ENCODE measurements around the gene ZNF33A.
"Not testable (repeated sequence)": the region's sequence is repeated elsewhere in the genome, so short reads cannot be mapped to it uniquely, and the experiment has no call there.

The ZNF33A gene

DNA sequence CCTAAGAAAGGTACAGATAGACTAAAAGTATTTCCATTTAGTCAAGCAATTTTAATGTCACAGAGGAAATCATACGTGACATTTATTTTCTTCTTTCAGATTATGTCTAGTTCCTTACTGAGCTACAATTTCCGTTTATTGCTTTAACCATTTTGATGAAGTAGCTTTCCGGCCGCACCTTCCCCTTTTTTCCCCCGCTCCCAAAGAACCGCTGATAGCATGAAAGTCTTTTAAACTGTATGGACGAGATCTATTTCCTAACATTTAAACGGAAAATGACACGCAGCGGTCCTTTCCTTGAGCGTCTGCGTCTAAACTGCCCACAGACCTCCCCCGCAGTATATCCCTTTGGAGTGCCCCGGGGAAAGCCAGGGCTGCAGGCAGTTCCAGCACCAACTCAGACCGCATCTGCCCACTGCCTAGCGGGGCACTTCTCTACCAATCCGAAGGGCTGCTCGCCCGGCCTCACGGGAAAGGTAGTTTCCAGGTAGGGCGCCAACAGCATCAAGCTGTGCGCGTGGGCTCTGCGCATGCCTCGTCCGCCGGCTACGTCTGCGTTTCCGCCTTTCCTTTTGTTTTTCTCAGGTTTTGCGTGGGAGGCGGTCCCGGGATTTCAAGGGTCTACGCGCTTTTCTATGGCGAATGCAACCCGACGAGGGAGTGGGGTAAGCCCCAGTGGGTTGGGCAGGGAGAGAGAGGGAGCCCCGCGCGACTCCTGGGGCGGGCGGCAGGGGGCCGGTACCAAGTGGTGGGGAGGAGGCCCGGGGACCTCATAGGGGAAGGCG lies at the start of gene ZNF33A:
Gene ZNF33A, plus strand, starts transcription at position 557 of the 785 bp plus-strand sequence. CDS start 1,667 bp downstream, outside the sequence.
- Histone ChIP-seq H3K27ac (ENCODE audit: low read depth in 2 of 2, low read length in 2 of 2) (peak within 1 kb of the TSS; percentile 99), H3K36me3 (ENCODE audit: control insufficient read depth in 2 of 2, insufficient read depth in 2 of 2, low read length in 2 of 2) (peaks cover 4 to 10% of the 10 kb centered on the region in 2 donors), H3K27me3 (ENCODE audit: control insufficient read depth in 2 of 2, insufficient read depth in 2 of 2, low read length in 2 of 2) (no peaks in the 10 kb centered on the region), H3K4me1 (ENCODE audit: control insufficient read depth in 2 of 2, insufficient read depth in 2 of 2, low read length in 2 of 2) (peaks cover 5 to 10% of the 10 kb centered on the region in 2 donors), H3K4me3 (ENCODE audit: low read length in 2 of 2) (peak within 1 kb of the TSS; percentile 80 to 91), H3K9ac (ENCODE audit: low read depth in 1 of 2, low read length in 2 of 2) (peak within 1 kb of the TSS; percentile 38 to 86), H3K9me3 (ENCODE audit: control insufficient read depth in 2 of 2, low read length in 2 of 2) (no peaks in the 10 kb centered on the region)

DNA sequence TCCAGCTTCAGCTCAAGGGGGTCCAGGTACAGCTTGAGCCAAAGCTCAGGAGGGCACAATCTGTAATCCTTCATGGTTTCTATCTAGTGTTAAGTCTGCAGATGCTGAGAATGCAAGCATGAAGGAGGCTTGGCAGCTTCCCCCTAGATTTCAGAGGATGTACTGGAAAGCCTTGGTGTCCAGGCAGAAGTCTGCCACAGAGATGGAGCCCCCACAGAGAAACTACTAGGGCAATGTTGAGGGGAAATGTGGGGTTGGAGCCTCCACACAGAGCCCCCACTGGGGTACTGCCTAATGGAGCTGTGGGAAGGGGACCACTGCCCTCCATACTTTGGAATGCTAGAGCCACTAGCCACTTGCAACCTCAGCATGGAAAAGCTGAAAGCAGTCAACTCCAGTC lies 45.5 kb upstream of the ZNF33A start:
- no peaks in the 10 kb centered on the region for H3K4me1 ChIP-seq (ENCODE audit: control insufficient read depth in 2 of 2, insufficient read depth in 2 of 2, low read length in 2 of 2)
- H3K27ac ChIP-seq (ENCODE audit: low read depth in 2 of 2, low read length in 2 of 2): no peak overlapping the region
- peaks cover 4% of the 10 kb centered on the region in 2 donors for H3K9me3 ChIP-seq (ENCODE audit: control insufficient read depth in 2 of 2, low read length in 2 of 2)
- peaks cover 0 to 15% of the 10 kb centered on the region in 2 donors for H3K36me3 ChIP-seq (ENCODE audit: control insufficient read depth in 2 of 2, insufficient read depth in 2 of 2, low read length in 2 of 2)
- H3K27me3 ChIP-seq (ENCODE audit: control insufficient read depth in 2 of 2, insufficient read depth in 2 of 2, low read length in 2 of 2): no peaks in the 10 kb centered on the region
- H3K9ac ChIP-seq (ENCODE audit: low read depth in 1 of 2, low read length in 2 of 2): no peak overlapping the region
- H3K4me3 ChIP-seq (ENCODE audit: low read length in 2 of 2): no peak overlapping the region

DNA sequence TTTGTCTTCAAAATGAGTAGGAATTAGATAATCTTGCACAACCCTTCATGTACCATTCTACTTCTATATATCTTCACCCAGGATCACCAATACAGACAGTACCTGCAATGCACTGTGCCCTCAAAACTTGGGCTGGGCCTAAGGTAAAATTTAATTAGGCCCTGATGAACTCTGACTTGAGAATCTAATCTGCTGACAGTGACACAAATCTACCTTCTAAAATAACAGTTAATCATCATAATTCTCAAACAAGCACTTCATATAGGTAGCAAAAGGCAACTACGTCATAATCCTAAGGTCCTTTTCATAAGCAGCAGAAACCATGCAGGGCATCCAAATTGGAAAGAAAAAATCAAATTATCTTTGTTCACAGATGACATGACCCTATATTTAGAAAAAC lies 38.1 kb upstream of the ZNF33A start:
- Histone ChIP-seq H3K9me3 (ENCODE audit: control insufficient read depth in 2 of 2, low read length in 2 of 2) (no peaks in the 10 kb centered on the region), H3K9ac (ENCODE audit: low read depth in 1 of 2, low read length in 2 of 2) (no peak overlapping the region), H3K4me3 (ENCODE audit: low read length in 2 of 2) (no peak overlapping the region), H3K36me3 (ENCODE audit: control insufficient read depth in 2 of 2, insufficient read depth in 2 of 2, low read length in 2 of 2) (peaks cover 0 to 16% of the 10 kb centered on the region in 2 donors), H3K27me3 (ENCODE audit: control insufficient read depth in 2 of 2, insufficient read depth in 2 of 2, low read length in 2 of 2) (no peaks in the 10 kb centered on the region), H3K27ac (ENCODE audit: low read depth in 2 of 2, low read length in 2 of 2) (no peak overlapping the region), H3K4me1 (ENCODE audit: control insufficient read depth in 2 of 2, insufficient read depth in 2 of 2, low read length in 2 of 2) (peaks cover 5 to 7% of the 10 kb centered on the region in 2 donors)

- no peaks in the 10 kb centered on the region for H3K9me3 ChIP-seq (ENCODE audit: control insufficient read depth in 2 of 2, low read length in 2 of 2)
- no peaks in the 10 kb centered on the region for H3K27me3 ChIP-seq (ENCODE audit: control insufficient read depth in 2 of 2, insufficient read depth in 2 of 2, low read length in 2 of 2)
- H3K36me3 ChIP-seq (ENCODE audit: control insufficient read depth in 2 of 2, insufficient read depth in 2 of 2, low read length in 2 of 2): peaks cover 0 to 5% of the 10 kb centered on the region in 2 donors
- peak overlapping the region; percentile 85 to 94 for H3K4me3 ChIP-seq (ENCODE audit: low read length in 2 of 2)
- H3K9ac ChIP-seq (ENCODE audit: low read depth in 1 of 2, low read length in 2 of 2): peak overlapping the region; percentile 86 to 95
- H3K27ac ChIP-seq (ENCODE audit: low read depth in 2 of 2, low read length in 2 of 2): peak overlapping the region; percentile 95 to 97
- peaks cover 5 to 7% of the 10 kb centered on the region in 2 donors for H3K4me1 ChIP-seq (ENCODE audit: control insufficient read depth in 2 of 2, insufficient read depth in 2 of 2, low read length in 2 of 2)
Measured at GRCh38 chr10:37975401-37975991, 35.0 kb upstream of the ZNF33A start.

- Histone ChIP-seq H3K27ac (ENCODE audit: low read depth in 2 of 2, low read length in 2 of 2) (peak within 1 kb of the TSS; percentile 95 to 97), H3K4me1 (ENCODE audit: control insufficient read depth in 2 of 2, insufficient read depth in 2 of 2, low read length in 2 of 2) (peaks cover 5 to 7% of the 10 kb centered on the region in 2 donors), H3K4me3 (ENCODE audit: low read length in 2 of 2) (peak within 1 kb of the TSS; percentile 85 to 94), H3K9me3 (ENCODE audit: control insufficient read depth in 2 of 2, low read length in 2 of 2) (no peaks in the 10 kb centered on the region), H3K9ac (ENCODE audit: low read depth in 1 of 2, low read length in 2 of 2) (peak within 1 kb of the TSS; percentile 87 to 95), H3K27me3 (ENCODE audit: control insufficient read depth in 2 of 2, insufficient read depth in 2 of 2, low read length in 2 of 2) (no peaks in the 10 kb centered on the region), H3K36me3 (ENCODE audit: control insufficient read depth in 2 of 2, insufficient read depth in 2 of 2, low read length in 2 of 2) (peaks cover 0 to under 1% of the 10 kb centered on the region in 2 donors)
Measured at GRCh38 chr10:37976091-37976879, 34.2 kb upstream of the ZNF33A start, which contains the start of gene ZNF25. TSS of gene ZNF25 (minus strand) at chr10:37976647. CDS start at chr10:37971722, 4,925 bp downstream.

- peaks cover 5 to 7% of the 10 kb centered on the region in 2 donors for H3K4me1 ChIP-seq (ENCODE audit: control insufficient read depth in 2 of 2, insufficient read depth in 2 of 2, low read length in 2 of 2)
- no peaks in the 10 kb centered on the region for H3K27me3 ChIP-seq (ENCODE audit: control insufficient read depth in 2 of 2, insufficient read depth in 2 of 2, low read length in 2 of 2)
- no peaks in the 10 kb centered on the region for H3K36me3 ChIP-seq (ENCODE audit: control insufficient read depth in 2 of 2, insufficient read depth in 2 of 2, low read length in 2 of 2)
- peak overlapping the region; percentile 48 to 64 for H3K27ac ChIP-seq (ENCODE audit: low read depth in 2 of 2, low read length in 2 of 2)
- H3K9me3 ChIP-seq (ENCODE audit: control insufficient read depth in 2 of 2, low read length in 2 of 2): no peaks in the 10 kb centered on the region
- peak overlapping the region; percentile 87 to 95 for H3K9ac ChIP-seq (ENCODE audit: low read depth in 1 of 2, low read length in 2 of 2)
- peak overlapping the region; percentile 85 to 94 for H3K4me3 ChIP-seq (ENCODE audit: low read length in 2 of 2)
Measured at GRCh38 chr10:37976880-37977203, 33.6 kb upstream of the ZNF33A start.

- Histone ChIP-seq H3K27ac (ENCODE audit: low read depth in 2 of 2, low read length in 2 of 2) (no peak overlapping the region), H3K27me3 (ENCODE audit: control insufficient read depth in 2 of 2, insufficient read depth in 2 of 2, low read length in 2 of 2) (no peaks in the 10 kb centered on the region), H3K36me3 (ENCODE audit: control insufficient read depth in 2 of 2, insufficient read depth in 2 of 2, low read length in 2 of 2) (no peaks in the 10 kb centered on the region), H3K9me3 (ENCODE audit: control insufficient read depth in 2 of 2, low read length in 2 of 2) (no peaks in the 10 kb centered on the region), H3K4me1 (ENCODE audit: control insufficient read depth in 2 of 2, insufficient read depth in 2 of 2, low read length in 2 of 2) (no peaks in the 10 kb centered on the region), H3K9ac (ENCODE audit: low read depth in 1 of 2, low read length in 2 of 2) (no peak overlapping the region), H3K4me3 (ENCODE audit: low read length in 2 of 2) (no peak overlapping the region)
Measured at GRCh38 chr10:37991655-37992054, 18.8 kb upstream of the ZNF33A start.

- Histone ChIP-seq H3K9ac (ENCODE audit: low read depth in 1 of 2, low read length in 2 of 2) (no peak overlapping the region), H3K36me3 (ENCODE audit: control insufficient read depth in 2 of 2, insufficient read depth in 2 of 2, low read length in 2 of 2) (no peaks in the 10 kb centered on the region), H3K27ac (ENCODE audit: low read depth in 2 of 2, low read length in 2 of 2) (no peak overlapping the region), H3K4me3 (ENCODE audit: low read length in 2 of 2) (no peak overlapping the region), H3K9me3 (ENCODE audit: control insufficient read depth in 2 of 2, low read length in 2 of 2) (no peaks in the 10 kb centered on the region), H3K4me1 (ENCODE audit: control insufficient read depth in 2 of 2, insufficient read depth in 2 of 2, low read length in 2 of 2) (no peaks in the 10 kb centered on the region), H3K27me3 (ENCODE audit: control insufficient read depth in 2 of 2, insufficient read depth in 2 of 2, low read length in 2 of 2) (no peaks in the 10 kb centered on the region)
Measured at GRCh38 chr10:37992083-37992482, 18.4 kb upstream of the ZNF33A start.

DNA sequence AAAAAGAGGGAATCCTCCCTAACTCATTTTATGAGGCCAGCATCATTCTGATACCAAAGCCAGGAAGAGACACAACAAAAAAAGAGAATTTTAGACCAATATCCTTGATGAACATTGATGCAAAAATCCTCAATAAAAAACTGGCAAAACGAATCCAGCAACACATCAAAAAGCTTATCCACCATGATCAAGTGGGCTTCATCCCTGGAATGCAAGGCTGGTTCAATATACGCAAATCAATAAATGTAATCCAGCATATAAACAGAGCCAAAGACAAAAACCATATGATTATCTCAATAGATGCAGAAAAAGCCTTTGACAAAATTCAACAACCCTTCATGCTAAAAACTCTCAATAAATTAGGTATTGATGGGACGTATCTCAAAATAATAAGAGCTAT lies 11.6 kb upstream of the ZNF33A start:
- H3K27me3 ChIP-seq (ENCODE audit: control insufficient read depth in 2 of 2, insufficient read depth in 2 of 2, low read length in 2 of 2); H3K4me1 ChIP-seq (ENCODE audit: control insufficient read depth in 2 of 2, insufficient read depth in 2 of 2, low read length in 2 of 2); H3K9me3 ChIP-seq (ENCODE audit: control insufficient read depth in 2 of 2, low read length in 2 of 2); H3K36me3 ChIP-seq (ENCODE audit: control insufficient read depth in 2 of 2, insufficient read depth in 2 of 2, low read length in 2 of 2); H3K9ac ChIP-seq (ENCODE audit: low read depth in 1 of 2, low read length in 2 of 2); H3K27ac ChIP-seq (ENCODE audit: low read depth in 2 of 2, low read length in 2 of 2); H3K4me3 ChIP-seq (ENCODE audit: low read length in 2 of 2): not testable (repeated sequence)

DNA sequence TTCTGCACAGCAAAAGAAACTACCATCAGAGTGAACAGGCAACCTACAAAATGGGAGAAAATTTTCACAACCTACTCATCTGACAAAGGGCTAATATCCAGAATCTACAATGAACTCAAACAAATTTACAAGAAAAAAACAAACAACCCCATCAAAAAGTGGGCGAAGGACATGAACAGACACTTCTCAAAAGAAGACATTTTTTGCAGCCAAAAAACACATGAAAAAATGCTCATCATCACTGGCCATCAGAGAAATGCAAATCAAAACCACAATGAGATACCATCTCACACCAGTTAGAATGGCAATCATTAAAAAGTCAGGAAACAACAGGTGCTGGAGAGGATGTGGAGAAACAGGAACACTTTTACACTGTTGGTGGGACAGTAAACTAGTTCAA lies 10.0 kb upstream of the ZNF33A start:
- H3K9me3 ChIP-seq (ENCODE audit: control insufficient read depth in 2 of 2, low read length in 2 of 2); H3K9ac ChIP-seq (ENCODE audit: low read depth in 1 of 2, low read length in 2 of 2); H3K27me3 ChIP-seq (ENCODE audit: control insufficient read depth in 2 of 2, insufficient read depth in 2 of 2, low read length in 2 of 2); H3K36me3 ChIP-seq (ENCODE audit: control insufficient read depth in 2 of 2, insufficient read depth in 2 of 2, low read length in 2 of 2); H3K27ac ChIP-seq (ENCODE audit: low read depth in 2 of 2, low read length in 2 of 2); H3K4me3 ChIP-seq (ENCODE audit: low read length in 2 of 2); H3K4me1 ChIP-seq (ENCODE audit: control insufficient read depth in 2 of 2, insufficient read depth in 2 of 2, low read length in 2 of 2): not testable (repeated sequence)
